Activated CD8-positive, alpha-beta memory T cell treated with anti-CD3 and anti-CD28 coated beads for 36 hours (primary cell): Measurements from ENCODE around the gene MATK. TPM values are rescaled to one million over a fixed set of nuclear protein-coding genes. Genes with fewer than 3 reads are reported as not detected.

Experiments
- CTCF ChIA-PET: fragments of 350-600 bp; sonication (Branson Sonifier 250); formaldehyde crosslinking; loops from one replicate; lab custom pipeline; 2021; ENCODE audit warnings: antibody characterized with exemption; lab: Charles Lee
- POLR2A ChIA-PET: fragments of 350-600 bp; sonication (Branson Sonifier 250); formaldehyde crosslinking; loops from one replicate; lab custom pipeline; 2021; ENCODE audit warnings: antibody characterized with exemption; lab: Charles Lee
- total RNA-seq, 2 experiments: library from RNA; stranded (reverse); gene quantifications; one replicate each; pipeline ENCODE4 v1.2.3, GENCODE V29; 2021

The MATK gene
- total RNA-seq, 2 experiments from 2014 or later: 36.1 to 39.3 TPM

DNA sequence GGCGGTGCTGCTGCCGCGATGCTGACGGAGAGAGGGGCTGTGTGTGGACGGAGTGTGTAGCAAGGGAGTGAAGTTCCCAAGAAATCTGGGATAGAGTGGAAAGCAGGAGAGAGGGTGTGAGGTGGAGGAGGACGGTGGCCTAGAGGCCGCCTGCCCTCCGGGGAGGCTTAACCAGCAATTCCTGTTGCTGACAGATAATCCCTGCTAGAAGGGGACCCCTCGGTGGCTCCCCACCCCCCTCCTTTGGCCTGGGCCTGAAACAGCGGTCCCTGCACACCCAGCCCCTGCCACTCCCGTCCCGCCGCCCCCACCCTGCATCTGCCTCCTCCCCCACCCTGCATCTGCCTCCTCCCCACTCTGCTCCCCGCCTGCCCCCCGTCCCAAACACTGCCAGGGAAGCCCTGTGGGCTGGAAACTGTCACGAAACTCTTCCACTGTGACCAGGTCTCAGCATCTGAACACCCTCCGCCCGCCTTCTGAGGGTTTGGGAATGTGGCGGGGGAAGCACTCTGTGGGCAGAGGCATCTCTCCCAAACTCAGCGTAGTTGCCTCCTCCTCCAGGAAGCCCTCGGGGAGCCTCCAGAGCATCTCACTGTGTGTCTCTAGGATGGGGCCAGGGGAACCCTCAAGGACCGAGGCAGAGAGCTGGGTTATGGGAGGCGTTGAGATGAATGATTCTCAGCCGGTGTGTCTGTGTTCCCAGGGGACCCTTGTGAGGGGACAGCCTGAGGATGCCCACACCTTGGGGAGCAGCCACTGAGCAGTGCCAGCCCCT, 17.1 kb upstream of the MATK start:
- ChIA-PET POLR2A (no interaction called here), CTCF (interaction anchor here (0.6 to 1.1 kb wide), 2 partner anchors 85 to 113 kb away, joined by 3 to 4 read pairs; no protein-coding TSS in a partner anchor)

DNA sequence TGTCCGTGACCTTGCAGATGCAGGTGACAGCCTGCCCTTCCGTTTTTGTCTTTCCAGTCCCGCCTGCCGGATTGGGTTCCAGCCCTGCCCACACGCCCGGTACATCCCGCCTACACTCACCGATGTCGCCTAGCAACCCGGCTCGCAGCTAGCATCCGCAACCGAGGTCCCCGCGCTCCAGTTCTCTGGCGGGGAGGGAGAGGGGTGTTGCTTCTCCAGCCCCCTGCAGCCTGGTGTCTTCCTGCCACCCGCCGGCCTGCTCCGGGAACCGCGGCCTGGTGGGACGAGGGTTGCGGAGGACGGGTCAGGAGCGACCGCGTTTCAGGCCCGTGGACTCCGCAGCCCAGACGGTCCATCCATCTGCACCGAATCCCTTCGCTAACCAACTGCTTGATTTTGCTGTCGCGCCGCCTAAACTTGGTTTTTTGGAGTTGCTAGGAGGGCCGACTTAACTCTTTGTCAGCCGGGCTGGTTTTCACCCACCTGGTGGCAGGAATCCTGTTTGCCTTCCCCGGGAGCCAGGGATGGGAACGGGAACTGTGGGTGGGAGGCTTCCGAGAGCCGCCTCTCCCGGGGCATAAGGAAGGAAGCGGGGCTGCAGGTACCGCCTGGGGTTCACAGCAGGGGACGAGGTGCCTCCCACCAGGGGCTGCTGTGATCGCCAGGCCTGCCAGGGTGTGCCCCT, 15.4 kb upstream of the MATK start:
- POLR2A ChIA-PET: no interaction called here
- CTCF ChIA-PET: interaction anchor here (0.6 kb wide), 1 partner anchor 151 kb away, joined by 3 read pairs; no protein-coding TSS in a partner anchor

GRCh38 chr19:3800996-3801395, 14.8 kb upstream of the MATK start:
- ChIA-PET POLR2A (no interaction called here), CTCF (interaction anchor here (0.6 kb wide), 1 partner anchor 151 kb away, joined by 3 read pairs; no protein-coding TSS in a partner anchor)

- ChIA-PET CTCF (interaction anchor here (1.0 to 2.8 kb wide), 4 partner anchors 11 to 24 kb away, joined by 3 to 12 read pairs (median 4); no protein-coding TSS in a partner anchor), POLR2A (interaction anchor here (1.3 kb wide), 1 partner anchor 14 kb away, joined by 4 read pairs; no protein-coding TSS in a partner anchor)
Measured at GRCh38 chr19:3798137-3798536, 12.0 kb upstream of the MATK start.

GRCh38 chr19:3796358-3796757, 10.2 kb upstream of the MATK start:
- ChIA-PET POLR2A (no interaction called here), CTCF (interaction anchor here (2.8 kb wide), 1 partner anchor 26 kb away, joined by 12 read pairs; no protein-coding TSS in a partner anchor)

DNA sequence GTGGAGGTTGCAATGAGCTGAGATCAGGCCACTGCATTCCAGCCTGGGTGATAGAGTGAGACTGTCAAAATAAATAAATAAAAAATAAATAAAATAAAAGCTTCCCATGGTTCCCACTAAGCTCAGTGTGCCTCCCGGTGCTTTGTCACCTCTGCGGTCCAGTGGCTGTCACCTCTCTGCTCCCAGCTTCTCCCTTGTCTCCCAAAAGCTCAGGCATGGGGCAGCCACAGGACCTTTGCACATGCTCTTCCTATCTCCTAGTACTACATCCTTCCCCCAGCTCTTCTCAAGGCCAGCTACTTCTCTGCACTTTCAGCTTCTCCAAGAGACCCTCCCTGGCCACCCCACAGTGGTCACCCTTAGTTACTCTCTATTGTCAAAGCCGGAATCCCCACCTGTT, 7.6 kb upstream of the MATK start:
- CTCF ChIA-PET: interaction anchor here (2.2 kb wide), 1 partner anchor 28 kb away, joined by 9 read pairs; no protein-coding TSS in a partner anchor
- POLR2A ChIA-PET: no interaction called here

DNA sequence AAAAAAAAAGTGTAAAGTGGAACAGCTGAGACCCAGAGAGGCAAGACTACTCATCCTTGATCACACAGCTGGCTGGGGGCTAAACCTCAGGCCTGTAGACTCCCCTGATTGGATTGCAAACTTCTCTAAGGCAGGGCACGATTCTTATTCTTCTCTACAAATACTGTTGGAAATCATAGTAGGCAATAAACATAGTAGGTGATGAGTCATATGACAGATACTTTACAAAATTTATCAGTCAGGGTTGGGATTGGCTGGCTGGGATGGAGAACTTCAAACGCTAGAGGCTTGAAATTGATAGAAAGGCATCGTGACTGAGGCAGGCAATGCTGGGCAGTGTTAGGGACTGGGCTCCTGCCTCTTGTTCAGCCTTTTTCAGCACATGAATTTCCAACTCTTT, 5.9 kb upstream of the MATK start:
- ChIA-PET CTCF (no interaction called here), POLR2A (no interaction called here)

GRCh38 chr19:3790941-3791340, 4.8 kb upstream of the MATK start:
- ChIA-PET POLR2A (no interaction called here), CTCF (no interaction called here)

GRCh38 chr19:3790209-3790734, 4.1 kb upstream of the MATK start:
- POLR2A ChIA-PET: interaction anchor here (0.5 to 0.6 kb wide), 2 partner anchors 239 to 692 kb away, joined by 5 to 6 read pairs; no protein-coding TSS in a partner anchor
- CTCF ChIA-PET: interaction anchor here (2.3 kb wide), 1 partner anchor 32 kb away, joined by 11 read pairs; no protein-coding TSS in a partner anchor

- ChIA-PET POLR2A (interaction anchor here (0.6 to 1.6 kb wide), 2 partner anchors 23 to 240 kb away, joined by 5 to 6 read pairs; no protein-coding TSS in a partner anchor), CTCF (interaction anchor here (0.6 to 2.3 kb wide), 5 partner anchors 26 to 710 kb away, joined by 3 to 11 read pairs (median 4); partner anchors contain the start of gene CELF5)
Measured at GRCh38 chr19:3788996-3789778, 3.0 kb upstream of the MATK start.

- POLR2A ChIA-PET: interaction anchor here (0.9 to 1.0 kb wide), 2 partner anchors 26 to 115 kb away, joined by 3 to 4 read pairs; no protein-coding TSS in a partner anchor
- CTCF ChIA-PET: interaction anchor here (1.1 to 1.4 kb wide), 2 partner anchors 23 to 27 kb away, joined by 3 to 6 read pairs; partner anchors contain the start of gene MRPL54
Measured at GRCh38 chr19:3785451-3785937, 687 bp downstream of the MATK start.

GRCh38 chr19:3784607-3785450, 1.4 kb downstream of the MATK start:
- CTCF ChIA-PET: interaction anchor here (1.1 to 1.9 kb wide), 5 partner anchors 22 to 64 kb away, joined by 3 to 14 read pairs (median 4); partner anchors contain the start of gene MRPL54
- POLR2A ChIA-PET: interaction anchor here (0.9 to 1.0 kb wide), 2 partner anchors 27 to 114 kb away, joined by 3 to 4 read pairs; no protein-coding TSS in a partner anchor

GRCh38 chr19:3783660-3784584, 2.3 kb downstream of the MATK start:
- POLR2A ChIA-PET: interaction anchor here (0.6 to 1.1 kb wide), 2 partner anchors 28 to 49 kb away, joined by 4 read pairs; no protein-coding TSS in a partner anchor
- CTCF ChIA-PET: interaction anchor here (0.8 to 1.9 kb wide), 6 partner anchors 22 to 204 kb away, joined by 3 to 14 read pairs (median 4); partner anchors contain the start of gene MRPL54

DNA sequence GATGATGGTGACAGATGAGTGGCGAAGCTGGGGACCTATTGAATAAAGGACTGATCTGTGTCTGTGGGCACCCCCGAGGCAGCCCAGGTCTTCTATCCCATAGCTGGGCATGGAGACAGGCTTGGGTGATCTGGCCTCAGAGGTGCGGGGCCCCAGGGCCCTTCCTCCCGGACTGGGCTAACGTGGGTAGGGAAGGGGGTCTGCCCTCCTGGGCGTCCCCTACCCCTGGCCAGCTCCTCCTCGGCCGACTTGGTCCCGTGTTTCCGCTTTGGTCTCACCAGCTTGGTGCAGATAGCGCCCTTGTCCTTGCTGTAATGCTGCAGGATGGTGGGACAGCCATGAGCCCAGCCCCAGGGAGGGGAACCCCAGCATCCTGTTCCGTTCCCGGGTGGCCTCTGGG, 3.3 kb downstream of the MATK start:
- CTCF ChIA-PET: interaction anchor here (0.8 to 1.9 kb wide), 5 partner anchors 21 to 39 kb away, joined by 3 to 14 read pairs (median 4); partner anchors contain the start of gene MRPL54
- POLR2A ChIA-PET: no interaction called here

DNA sequence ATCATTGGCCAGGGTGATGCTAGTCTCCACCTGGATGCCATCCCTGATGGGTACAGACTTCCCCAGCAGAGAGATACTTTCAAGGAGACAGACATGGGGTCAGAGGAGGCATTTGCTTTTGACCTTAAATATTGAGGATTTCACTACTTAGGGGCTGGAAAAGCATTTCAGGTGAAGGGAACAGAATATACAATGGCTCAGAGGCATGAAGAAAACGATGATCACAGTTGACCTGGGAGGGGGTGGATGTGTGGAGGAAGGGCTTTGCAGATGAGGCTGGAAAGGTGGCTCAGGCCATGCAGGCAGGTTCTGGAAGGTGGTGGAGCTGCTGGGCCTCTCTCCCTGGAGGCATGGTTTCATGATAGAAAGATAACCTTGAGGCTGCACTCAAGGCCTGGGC, 3.9 kb downstream of the MATK start:
- CTCF ChIA-PET: interaction anchor here (1.5 to 2.1 kb wide), 2 partner anchors 20 to 22 kb away, joined by 3 to 6 read pairs; partner anchors contain the start of gene MRPL54
- POLR2A ChIA-PET: no interaction called here

GRCh38 chr19:3781603-3782002, 4.6 kb downstream of the MATK start:
- ChIA-PET POLR2A (no interaction called here), CTCF (interaction anchor here (0.9 to 2.1 kb wide), 4 partner anchors 19 to 68 kb away, joined by 3 to 6 read pairs (median 3); partner anchors contain the start of gene MRPL54)
